AG09309 (cell line): ENCODE results near the gene CENPC.

ENCODE experiments used
- DNase-seq: peaks from one replicate; pipeline ENCODE4 v3.0.0-alpha.2; 2010; ENCODE audit warnings: low read depth
- H3K4me3 ChIP-seq: 2 replicates; pipeline ENCODE4 v1.5.1; 2011; ENCODE audit warnings: mild to moderate bottlenecking, low read depth, low read length, moderate library complexity; ENCODE audit not compliant: control insufficient read depth
- CTCF ChIP-seq: IDR thresholded peaks from 2 replicates; pipeline ENCODE4 v1.5.1; 2011; ENCODE audit warnings: mild to moderate bottlenecking, low read depth, low read length, inconsistent platforms; ENCODE audit not compliant: insufficient read depth, control insufficient read depth; ENCODE audit errors: missing control alignments

The CENPC gene

GRCh38 chr4:67520141-67520540 lies 25.2 kb downstream of the CENPC start:
- no peak for TF ChIP-seq CTCF
- H3K4me3 ChIP-seq: no peak overlapping the region
- DNase-seq: no peak

- TF ChIP-seq CTCF: no peak
- no peak overlapping the region for H3K4me3 ChIP-seq
- no peak for DNase-seq
Measured at GRCh38 chr4:67512501-67512900, 32.8 kb downstream of the CENPC start.

- no peak for DNase-seq
- no peak for TF ChIP-seq CTCF
- no peak overlapping the region for H3K4me3 ChIP-seq
Measured at GRCh38 chr4:67500373-67500772, 44.9 kb downstream of the CENPC start.

GRCh38 chr4:67499799-67500198 lies 45.5 kb downstream of the CENPC start:
- no peak for TF ChIP-seq CTCF
- DNase-seq: no peak
- no peak overlapping the region for H3K4me3 ChIP-seq

GRCh38 chr4:67483868-67484602 lies 61.3 kb downstream of the CENPC start:
- DNase-seq: peak; percentile 4
- H3K4me3 ChIP-seq: no peak overlapping the region
- TF ChIP-seq CTCF: no peak

- no peak overlapping the region for H3K4me3 ChIP-seq
- DNase-seq: no peak
- TF ChIP-seq CTCF: no peak
Measured at GRCh38 chr4:67480810-67481209, 64.5 kb downstream of the CENPC start.
